GM11168 (cell line): ENCODE measurements around the gene HRH2.
"Not testable (repeated sequence)": the region's sequence is repeated elsewhere in the genome, so short reads cannot be mapped to it uniquely, and the experiment has no call there.

Source experiments
- in situ Hi-C: fragments of 300-500 bp; cut with MboI; formaldehyde crosslinking; loops from one replicate; pipeline ENCODE4 v1.12.0; 2022; ENCODE audit warnings: low sequenced_read_pairs; ENCODE audit not compliant: unreplicated experiment

The HRH2 gene

DNA sequence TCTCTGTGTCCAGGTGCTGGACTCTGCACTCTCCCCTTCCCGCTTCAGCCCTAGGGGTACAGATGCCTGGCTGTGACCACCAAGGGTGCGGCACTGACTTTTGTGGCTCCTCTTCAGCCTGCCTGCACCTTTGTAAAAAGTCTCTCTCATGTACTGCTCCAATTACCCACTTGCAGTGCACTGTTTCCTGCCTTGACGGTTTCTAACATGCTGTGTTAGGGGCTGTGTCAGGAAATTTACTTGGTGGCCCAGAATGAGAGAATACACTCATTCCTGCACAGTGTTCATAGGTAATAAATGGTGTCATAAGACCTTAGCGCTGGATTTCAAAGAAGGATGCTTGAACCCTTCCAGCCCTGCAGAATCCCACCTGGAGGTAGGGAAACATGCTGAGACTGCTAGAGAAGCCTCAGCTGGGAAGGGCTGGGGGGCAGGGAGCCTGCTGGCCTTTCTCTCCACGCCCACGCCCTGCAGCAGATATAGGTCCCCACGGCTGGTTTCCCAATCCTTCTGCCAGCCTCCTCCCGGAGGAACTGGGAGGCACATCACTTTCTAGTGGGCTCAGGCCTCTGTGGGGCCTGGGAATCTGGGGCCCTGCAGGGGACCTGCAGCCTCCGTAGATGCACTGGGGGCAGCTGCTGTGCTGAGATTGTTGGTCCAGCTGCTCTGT is 17.6 kb upstream of the HRH2 start:
- in situ Hi-C loops, result no loop called here

- in situ Hi-C loops, result no loop called here
Observed at GRCh38 chr5:175642998-175643397, 14.9 kb upstream of the HRH2 start.

GRCh38 chr5:175646251-175646650 is 11.6 kb upstream of the HRH2 start:
- in situ Hi-C loops, result no loop called here

GRCh38 chr5:175649967-175650366 is 7.9 kb upstream of the HRH2 start:
- in situ Hi-C loops, result no loop called here

DNA sequence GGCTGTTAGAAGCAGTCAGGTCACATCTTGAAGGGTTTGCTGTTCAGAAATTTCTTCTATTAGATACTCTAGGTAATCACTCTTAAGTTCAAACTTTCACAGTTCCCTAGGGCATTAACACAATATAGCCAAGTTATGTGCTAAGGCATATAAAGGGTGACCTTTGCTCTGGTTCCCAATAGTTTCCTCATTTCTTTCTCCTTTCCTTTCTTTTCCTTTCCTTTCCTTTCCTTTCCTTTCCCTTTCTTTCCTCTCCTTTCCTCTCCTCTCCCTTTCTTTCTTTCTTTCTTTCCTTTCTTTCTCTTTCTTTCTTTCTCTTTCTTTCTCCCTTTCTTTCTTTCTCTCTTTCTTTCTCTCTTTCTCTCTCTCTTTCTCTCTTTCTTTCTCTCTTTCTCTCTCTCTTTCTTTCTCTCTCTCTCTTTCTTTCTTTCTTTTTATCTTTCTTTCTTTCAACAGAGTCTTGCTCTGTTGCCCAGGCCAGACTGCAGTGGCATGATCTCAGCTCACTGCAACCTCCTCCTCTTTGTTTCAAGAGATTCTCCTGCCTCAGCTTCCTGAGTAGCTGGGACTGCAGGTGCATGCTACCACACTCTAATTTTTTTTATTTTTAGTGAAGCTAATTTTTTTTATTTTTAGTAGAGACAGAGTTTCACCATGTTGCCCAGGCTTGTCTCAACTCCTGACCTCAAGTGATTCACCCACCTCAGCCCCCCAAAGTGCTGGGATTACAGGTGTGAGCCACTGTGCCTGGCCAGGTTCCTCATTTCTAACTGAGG is 7.3 kb upstream of the HRH2 start:
- in situ Hi-C loops, result not testable (repeated sequence)

GRCh38 chr5:175652741-175653663 is 4.9 kb upstream of the HRH2 start:
- in situ Hi-C loops, result no loop called here

GRCh38 chr5:175653763-175654162 is 4.1 kb upstream of the HRH2 start:
- in situ Hi-C loops, result no loop called here

DNA sequence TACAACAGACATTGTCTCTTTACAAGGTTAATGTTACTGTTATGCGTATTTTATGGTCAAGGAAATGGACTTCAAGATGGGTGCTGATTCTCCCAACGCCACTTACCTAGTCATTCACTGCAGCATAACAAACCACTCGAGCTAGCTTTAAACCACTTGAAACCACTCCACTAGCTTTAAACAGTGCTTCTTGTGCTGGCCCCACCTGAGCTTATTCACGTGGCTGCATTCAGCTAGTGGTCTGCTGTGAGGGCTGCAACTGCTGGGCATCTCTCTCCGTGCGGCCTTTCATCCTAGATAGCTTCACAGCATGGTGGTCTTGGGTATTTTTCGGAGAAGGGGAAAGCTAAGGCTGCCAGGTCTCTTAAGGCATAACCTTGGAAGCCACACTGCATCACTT is 3.5 kb upstream of the HRH2 start:
- in situ Hi-C loops, result no loop called here

GRCh38 chr5:175654807-175655206 is 3.1 kb upstream of the HRH2 start:
- in situ Hi-C loops, result no loop called here

GRCh38 chr5:175655411-175655810 is 2.5 kb upstream of the HRH2 start:
- in situ Hi-C loops, result no loop called here

DNA sequence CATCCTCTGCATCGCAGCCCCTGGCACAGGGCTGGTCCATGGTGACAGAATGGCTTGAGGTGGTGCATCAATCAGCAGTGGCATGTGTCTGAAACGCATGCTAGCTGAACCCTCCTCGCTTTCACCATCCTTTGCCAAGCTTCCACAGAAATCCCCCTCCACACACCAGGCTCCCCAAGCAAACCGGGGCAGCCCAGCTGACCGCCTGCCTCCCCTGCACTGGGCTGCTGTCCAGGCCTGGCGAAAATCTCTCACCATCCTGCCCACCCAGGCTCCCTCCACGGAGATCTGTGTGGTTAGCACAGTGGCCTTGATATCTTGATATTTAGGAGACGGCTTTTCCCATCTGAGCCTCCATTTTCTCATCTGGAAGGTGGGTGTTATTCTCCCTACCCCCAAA is 905 bp upstream of the HRH2 start:
- in situ Hi-C loops, result no loop called here

GRCh38 chr5:175658299-175659145 is 651 bp downstream of the HRH2 start:
- in situ Hi-C loops, result no loop called here

GRCh38 chr5:175659546-175660253 is 1.8 kb downstream of the HRH2 start:
- in situ Hi-C loops, result no loop called here

DNA sequence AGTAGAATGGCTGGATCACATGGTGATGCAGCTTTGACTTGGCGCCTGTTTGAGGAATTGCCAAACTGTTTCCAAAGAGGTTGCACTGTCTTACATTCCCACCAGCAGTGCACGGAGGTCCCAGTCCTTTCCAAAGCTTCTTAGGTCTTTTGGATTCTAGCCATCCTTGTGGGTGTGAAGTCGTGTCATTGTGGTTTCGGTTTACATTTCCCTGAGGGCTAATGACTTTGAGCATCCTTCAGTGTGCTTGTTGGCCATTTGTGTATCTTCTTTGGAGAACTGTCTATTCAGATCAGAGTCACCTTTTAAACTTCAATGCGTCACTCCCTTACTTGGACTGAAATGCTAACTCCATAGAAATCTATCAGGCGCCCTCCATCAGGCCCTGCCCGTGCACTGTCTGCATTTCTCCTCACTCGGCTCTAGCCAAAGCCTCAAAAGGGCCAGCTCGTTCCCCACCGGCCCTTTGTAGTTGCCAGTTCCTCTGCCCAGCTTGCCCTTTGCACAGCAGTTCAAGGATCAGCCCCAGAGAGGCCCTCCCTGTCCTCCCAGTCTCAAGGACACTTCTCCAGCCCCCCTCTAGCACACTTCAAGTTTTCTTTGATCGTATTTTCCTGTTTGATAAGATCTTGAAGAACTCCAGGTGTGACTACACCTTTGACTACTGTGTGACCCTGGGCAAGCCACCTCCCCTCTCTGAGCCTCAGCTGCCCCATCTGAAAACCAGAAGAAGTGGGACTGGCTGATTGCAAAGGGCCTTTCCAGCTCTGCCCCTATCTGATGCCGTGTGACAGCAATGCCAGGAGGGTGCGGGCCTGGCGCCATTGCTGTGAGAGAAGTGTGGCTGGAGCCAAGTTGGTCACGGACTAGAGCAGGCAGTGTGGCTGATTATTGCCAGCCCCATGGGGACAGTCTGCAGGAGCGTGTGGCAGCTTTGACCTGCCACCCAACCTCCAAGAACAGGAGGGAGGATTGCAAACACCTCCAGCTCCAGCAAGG is 5.6 kb downstream of the HRH2 start:
- in situ Hi-C loops, result no loop called here

- in situ Hi-C loops, result no loop called here
Observed at GRCh38 chr5:175664723-175665122, 6.9 kb downstream of the HRH2 start.

- in situ Hi-C loops, result no loop called here
Observed at GRCh38 chr5:175666216-175666615, 8.3 kb downstream of the HRH2 start.

GRCh38 chr5:175668006-175668405 is 10.1 kb downstream of the HRH2 start:
- in situ Hi-C loops, result no loop called here

GRCh38 chr5:175670372-175670771 is 12.5 kb downstream of the HRH2 start:
- in situ Hi-C loops, result no loop called here
